ENCODE data around the gene MBD3L5.
"Not testable (repeated sequence)": the region's sequence is repeated elsewhere in the genome, so short reads cannot be mapped to it uniquely, and the experiment has no call there.

GRCh38 chr19:7055679-7056078, 25.3 kb downstream of the MBD3L5 start:
- not testable (repeated sequence) for TF ChIP-seq CTCF (IDR thresholded peaks at IDR 0.05; ENCODE audit: low read depth, low read length); EZH2phosphoT487 (IDR thresholded peaks at IDR 0.05; ENCODE audit: low read depth)

All from OCI-LY3 (cell line).